ENCODE measurements around the gene POLL. TPM values are rescaled to one million over a fixed set of nuclear protein-coding genes. Genes with fewer than 3 reads are reported as not detected.
"Not testable (repeated sequence)": the region's sequence is repeated elsewhere in the genome, so short reads cannot be mapped to it uniquely, and the experiment has no call there.

Gene POLL
- total RNA-seq, result 17.4 TPM
- long read RNA-seq, partial matches to known transcripts, result 0 of 16 reads
- long read RNA-seq, other reads (novel, unspliced or antisense), result 7 of 16 reads

DNA sequence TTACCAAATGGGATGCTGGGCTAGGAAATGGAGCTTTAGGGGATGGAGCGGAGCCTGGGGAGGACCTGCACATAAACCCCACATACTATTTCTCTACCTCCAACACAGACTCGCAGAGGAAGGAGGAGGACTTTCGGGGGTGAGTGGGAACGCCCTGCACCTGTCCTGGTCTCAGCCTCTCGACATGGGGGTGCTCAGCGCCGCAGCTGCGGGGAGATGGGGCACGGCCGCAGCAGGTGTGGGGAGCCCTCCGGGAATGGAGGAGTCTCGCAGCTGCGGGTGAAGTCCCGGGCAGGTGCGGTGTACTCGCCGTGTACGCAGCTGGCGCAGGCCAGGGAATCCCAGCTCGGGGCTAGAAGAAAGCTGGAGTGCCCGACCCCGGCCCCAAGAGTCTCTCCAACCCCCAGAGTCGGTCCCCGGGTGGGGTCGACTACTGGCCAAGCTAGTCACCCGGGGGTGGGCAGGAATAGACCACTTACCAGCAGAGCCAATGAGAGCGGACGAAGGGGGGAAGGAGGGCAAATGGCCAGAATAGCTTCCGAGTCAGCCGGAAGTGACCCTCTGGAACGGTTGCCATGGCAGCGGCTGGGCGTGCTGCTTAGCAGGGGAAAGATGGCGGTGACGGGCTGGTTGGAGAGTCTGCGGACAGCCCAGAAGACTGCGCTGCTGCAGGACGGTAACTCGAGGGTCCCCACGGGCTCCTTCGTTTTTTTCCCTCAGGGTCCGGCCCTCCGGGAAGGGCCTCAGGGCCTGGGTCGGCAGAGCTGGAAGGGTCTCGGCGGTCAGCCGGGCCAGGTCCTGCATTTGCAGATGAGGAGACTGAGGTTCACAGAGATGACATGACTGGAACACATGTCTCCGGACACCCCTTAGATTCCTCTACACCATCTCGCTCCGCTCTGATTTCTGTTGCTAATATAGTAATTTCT, at the start of gene POLL, which contains the start of gene DPCD:
POLL (minus strand) TSS at position 533 of the 929 bp plus-strand sequence. CDS start 897 bp downstream, outside the sequence.
DPCD (plus strand) TSS at position 597 of the 929 bp plus-strand sequence; CDS start at position 613, 16 bp downstream.
- intact Hi-C loops (cut with DNase I), result no loop called here
- DNase-seq (ENCODE audit: missing footprints), result peak; percentile 99
- peak; percentile 94 for ATAC-seq

DNA sequence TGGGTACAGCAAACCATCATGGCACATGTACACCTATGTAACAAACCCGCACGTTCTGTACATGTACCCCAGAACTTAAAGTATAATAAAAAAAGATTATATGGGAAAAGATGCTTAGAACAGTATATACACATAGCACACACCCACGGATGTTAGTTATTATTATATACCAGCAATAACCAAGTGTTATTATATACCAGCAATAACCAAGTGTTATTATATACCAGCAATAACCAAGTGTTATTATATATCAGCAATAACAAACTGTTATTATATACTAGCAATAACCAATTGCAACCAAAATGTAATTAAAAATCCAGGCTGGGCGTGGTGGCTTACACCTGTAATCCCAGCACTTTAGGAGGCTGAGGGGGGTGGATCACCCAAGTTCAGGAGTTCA, 45.5 kb upstream of the POLL start:
- intact Hi-C loops (cut with DNase I); DNase-seq (ENCODE audit: missing footprints); ATAC-seq: not testable (repeated sequence)

DNA sequence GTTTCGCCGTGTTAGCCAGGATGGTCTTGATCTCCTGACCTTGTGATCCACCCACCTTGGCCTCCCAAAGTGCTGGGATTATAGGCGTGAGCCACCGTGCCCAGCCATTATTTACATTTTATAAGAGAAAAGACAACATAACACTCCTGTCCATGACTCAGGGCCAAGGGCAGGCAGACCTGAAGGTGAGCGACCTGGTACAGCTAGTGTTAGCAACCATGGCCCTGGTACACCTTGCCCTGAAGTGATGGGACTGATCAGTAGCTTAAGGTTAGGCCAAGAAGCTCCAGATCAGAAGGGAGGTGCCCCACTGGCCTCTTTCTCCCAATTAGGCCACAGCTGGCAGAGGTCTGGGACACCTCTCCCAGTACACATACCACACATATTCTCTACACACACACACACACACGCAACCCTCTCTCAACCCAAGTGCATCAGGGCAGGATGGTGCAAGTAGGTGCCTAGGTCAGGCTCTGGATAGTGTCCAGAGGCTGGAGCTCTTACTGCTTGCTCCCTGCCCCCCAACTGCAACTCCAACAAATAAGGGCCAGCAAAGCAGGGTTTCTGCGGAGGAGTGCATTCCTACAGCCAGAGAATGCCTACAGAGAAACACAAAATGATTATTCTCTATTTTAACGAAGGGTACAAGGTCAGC, 43.9 kb upstream of the POLL start:
- intact Hi-C loops (cut with DNase I), result no loop called here
- ATAC-seq (peak; percentile 11), DNase-seq (ENCODE audit: missing footprints) (no peak)

DNA sequence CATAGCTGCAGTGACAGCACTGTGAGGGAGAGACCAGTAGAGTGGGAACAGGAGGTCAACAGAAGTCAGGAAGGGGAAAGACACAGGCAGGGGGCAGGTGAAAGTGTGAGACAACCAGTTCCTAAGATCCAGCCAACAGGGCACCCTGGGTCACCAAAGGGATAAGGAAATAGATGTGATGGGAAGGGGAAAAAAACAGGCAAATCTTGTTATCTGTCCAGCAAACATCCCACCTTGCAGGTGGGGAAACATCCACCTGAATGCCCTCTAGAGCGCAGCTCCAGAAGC, 42.5 kb upstream of the POLL start:
- ATAC-seq, result no peak

DNA sequence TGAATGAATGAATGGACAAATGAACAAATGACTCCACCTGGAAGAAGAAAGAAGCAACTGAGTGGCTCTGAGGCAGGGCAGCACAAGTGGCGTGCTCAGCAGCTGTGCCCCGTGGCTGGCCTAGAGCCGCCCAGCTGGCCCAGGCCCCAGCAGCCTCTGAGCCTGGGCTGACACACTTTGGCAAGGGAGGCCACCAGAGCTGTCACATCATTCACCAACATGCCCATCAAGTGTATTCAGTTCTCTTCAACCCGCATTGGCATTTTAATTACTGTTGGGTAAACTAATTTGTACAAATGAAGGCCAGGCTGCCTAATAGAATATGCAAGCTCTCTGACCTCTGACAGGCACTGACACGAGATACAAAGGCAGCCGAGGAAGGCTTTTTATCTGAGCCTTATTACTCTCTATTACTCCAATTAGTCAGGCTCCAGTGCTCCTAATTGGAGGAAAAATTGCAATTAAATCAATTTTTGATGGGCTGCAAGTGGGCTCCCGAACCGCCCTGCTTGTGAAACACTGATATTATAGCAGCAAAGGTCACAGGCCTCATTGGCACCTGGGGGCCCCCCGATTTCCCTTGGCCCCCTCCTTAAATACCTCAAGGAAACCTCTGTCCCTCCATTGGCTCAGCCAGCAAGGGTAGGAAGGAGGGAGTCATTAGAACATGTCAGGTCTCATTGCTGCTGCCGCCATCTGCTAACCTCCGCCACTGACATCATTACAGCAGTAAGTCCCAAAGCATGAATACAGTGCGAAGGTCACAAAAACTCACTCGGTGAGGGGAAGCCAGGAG, 42.0 kb upstream of the POLL start:
- intact Hi-C loops (cut with DNase I), result loop anchor here (5.0 kb wide), 1 partner anchor 42 kb away; no protein-coding TSS in a partner anchor
- peak; percentile 90 for ATAC-seq

More for the DNA sequence above, 42.5 kb upstream of the POLL start:
- intact Hi-C loops (cut with DNase I), result no loop called here
- no peak for DNase-seq (ENCODE audit: missing footprints)

DNA sequence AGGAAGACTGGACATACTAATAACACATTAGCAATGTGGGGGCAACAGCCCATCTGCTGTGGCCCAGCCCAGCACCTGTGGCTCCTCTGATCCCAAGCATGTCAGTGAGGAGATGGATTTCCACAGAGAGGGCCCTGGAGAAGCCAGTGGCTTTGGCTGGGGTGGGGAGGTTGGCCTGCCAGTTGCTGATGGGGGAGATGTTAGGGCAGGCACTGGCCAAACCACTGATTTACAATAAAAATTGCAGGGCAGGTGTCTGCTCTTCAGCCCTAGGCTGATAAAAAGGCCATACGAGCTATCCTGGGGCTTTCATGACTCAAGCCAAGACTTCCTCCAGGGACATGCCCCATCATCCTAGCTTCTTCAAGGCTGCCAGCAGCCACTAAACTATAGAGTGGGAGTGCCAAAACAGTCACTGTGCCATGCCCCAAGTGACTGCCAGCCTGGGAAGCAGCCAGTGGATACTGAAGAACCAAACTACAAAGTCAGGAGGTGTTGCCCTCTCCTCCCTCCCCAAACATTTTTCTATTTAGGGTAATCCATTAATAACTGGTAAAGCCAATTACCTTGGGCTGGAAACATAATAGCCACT, 37.9 kb upstream of the POLL start:
- intact Hi-C loops (cut with DNase I), result loop anchor here (5.0 kb wide), 1 partner anchor 46 kb away; no protein-coding TSS in a partner anchor
- peak; percentile 29 for ATAC-seq
- no peak for DNase-seq (ENCODE audit: missing footprints)

More for the DNA sequence above, 42.0 kb upstream of the POLL start:
- no peak for DNase-seq (ENCODE audit: missing footprints)

DNA sequence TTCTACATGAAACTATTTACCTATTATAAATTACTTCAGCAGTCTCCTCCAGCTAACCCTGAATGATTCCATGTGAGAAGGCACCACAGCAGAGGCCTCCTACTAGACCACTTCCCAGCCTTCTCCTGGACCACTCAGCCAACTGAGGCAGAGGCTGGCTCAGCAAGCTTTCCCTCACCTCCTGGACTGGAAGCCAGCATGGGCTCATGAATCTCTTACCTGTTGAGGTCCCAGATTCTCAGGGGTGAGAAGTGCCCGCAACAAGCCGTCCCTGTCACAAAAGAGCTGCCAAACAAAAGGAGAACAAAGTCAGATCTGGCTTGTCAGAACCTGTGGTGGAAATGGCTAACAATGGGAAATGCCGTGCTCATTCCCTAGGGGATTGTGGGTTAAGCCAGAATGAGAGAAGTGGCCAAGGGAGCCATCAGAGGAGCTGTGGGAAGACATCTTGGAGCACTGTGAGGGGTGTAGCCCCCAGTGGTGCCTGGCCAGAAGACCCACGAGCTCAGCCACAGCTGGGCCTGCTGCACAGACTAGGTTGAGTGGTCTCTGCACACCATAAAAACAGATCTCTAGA, 36.6 kb upstream of the POLL start:
- DNase-seq (ENCODE audit: missing footprints), result no peak
- intact Hi-C loops (cut with DNase I), result loop anchor here (5.0 kb wide), 1 partner anchor 48 kb away; no protein-coding TSS in a partner anchor

DNA sequence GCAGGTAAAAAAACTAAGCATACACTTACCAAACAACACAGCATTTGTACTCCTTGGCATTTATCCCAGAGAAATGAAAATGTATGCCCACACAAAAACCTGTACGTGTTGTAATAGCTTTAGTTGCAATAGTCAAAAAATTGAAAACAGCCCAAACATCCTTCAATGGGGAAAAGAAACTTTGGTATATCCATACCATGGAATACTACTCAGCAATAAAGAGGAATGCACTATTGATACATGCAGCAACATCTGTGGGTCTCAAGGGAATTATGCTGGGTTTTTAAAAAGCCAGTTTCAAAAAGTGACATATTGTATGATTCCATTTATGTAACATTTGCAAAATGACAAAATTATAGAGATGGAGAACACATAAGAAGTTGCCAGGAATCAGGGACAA, 35.5 kb upstream of the POLL start:
- intact Hi-C loops (cut with DNase I), result no loop called here
- ATAC-seq, result no peak
- no peak for DNase-seq (ENCODE audit: missing footprints)

More for the DNA sequence above, 36.6 kb upstream of the POLL start:
- ATAC-seq, result no peak

DNA sequence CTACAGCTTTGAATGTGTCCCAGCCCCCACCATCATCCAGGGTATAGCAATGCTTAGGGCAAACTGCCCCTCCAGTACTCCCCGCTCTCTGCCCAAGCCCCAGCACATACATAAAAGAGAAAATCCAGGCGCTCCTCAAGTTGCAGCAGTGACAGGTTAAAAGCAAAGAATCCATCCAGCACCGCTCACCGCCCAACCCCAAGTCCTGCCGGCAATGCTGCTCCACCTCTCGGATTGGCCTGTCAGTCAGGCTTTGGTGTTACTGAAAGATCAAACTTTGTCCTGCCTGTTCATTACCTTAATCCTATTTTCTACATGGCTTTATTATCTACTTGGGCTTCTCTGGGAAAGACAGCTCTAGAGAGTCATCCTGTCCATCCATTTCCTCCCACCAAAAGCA, 31.9 kb upstream of the POLL start:
- DNase-seq (ENCODE audit: missing footprints) (no peak), ATAC-seq (no peak)
- intact Hi-C loops (cut with DNase I), result no loop called here

DNA sequence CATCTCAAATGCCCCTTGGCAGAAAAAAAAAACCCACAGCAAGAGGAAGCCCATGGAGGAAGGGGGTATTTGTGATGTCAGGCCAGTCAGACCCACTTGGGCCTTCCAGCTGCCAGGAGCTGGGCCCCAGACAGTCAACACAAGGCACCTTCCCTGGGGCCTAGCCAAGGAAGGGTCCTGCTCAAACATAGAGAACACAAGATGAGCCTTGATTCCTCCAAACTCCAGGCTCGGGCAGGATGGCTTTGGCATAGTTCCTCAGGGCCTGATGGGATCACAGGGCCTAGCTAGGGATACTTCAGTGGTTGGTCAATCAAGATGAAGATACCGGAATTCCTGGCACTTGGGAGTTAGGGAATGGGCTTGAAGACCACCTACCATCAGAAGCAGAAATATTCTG, 30.8 kb upstream of the POLL start:
- intact Hi-C loops (cut with DNase I), result no loop called here
- ATAC-seq (no peak), DNase-seq (ENCODE audit: missing footprints) (no peak)

DNA sequence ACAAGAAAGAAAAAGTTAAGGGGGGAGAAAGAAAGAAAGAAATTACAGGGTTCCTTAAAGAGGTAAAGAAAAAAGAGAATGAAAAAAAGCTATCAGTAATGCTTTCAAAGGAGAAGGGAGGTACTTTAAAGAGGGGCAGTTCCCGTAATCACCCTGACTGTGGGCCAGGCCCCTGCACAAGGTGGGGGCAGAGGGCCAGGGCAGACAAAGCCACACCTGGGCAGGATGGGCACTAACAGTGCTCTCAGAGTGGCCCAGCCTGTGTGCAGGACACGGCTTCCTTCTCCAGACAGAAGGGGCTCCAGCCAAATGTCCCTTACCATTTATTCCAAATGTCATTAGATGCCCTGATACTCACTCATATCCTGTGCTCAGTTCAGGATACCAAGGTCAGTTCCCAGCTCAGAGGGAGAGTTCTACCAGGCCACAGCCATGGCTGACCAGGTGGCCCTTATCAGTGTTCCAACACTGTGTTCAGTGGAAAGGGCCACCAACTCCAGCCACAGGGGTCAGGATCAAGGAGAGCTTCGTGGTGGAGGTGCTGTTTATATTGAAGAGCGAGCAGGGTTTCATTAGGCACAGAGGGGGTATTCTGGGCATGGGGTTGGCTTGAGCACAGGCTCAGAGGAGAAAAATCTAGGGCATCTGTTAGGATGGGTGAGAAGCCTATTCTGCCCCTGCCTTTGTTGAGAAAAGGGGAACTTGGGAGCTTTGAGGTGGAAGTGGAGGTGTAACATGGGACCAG, 29.9 kb upstream of the POLL start:
- no peak for ATAC-seq
- intact Hi-C loops (cut with DNase I), result no loop called here
- no peak for DNase-seq (ENCODE audit: missing footprints)

DNA sequence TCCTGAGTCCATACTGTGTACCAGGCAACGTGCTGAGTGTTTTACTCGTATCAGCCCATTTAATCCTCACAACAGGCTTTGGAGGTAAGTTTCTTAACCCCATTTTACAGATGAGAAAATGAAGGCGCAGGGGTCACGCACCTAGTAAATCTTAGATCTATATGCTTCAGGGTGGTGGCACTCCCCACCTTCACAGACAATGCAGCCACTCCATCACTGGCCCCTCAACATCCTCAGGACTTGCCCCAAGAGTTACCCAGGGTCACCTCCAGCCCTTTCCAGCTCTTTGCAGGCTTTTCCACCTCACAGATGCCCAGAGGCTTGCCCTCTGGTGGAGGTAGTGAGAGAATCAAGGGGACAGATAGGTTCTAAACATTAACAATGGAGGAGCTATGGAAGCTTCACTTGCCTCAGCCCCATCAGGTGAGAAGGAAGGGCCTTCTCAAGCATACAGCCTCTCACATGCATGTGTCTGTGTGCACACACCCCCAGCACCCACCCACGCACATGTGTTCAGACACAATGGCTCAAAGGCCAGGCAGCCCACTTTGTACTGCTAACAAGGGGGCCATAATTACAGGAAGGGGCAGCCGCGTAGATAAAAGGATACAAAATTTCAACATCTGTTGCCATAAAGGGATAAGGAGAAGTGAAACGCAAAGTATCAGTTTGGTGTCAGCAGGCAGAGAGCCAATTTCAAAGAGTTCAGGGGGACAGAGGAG, 29.2 kb upstream of the POLL start:
- no peak for ATAC-seq
- DNase-seq (ENCODE audit: missing footprints), result no peak
- intact Hi-C loops (cut with DNase I), result no loop called here

DNA sequence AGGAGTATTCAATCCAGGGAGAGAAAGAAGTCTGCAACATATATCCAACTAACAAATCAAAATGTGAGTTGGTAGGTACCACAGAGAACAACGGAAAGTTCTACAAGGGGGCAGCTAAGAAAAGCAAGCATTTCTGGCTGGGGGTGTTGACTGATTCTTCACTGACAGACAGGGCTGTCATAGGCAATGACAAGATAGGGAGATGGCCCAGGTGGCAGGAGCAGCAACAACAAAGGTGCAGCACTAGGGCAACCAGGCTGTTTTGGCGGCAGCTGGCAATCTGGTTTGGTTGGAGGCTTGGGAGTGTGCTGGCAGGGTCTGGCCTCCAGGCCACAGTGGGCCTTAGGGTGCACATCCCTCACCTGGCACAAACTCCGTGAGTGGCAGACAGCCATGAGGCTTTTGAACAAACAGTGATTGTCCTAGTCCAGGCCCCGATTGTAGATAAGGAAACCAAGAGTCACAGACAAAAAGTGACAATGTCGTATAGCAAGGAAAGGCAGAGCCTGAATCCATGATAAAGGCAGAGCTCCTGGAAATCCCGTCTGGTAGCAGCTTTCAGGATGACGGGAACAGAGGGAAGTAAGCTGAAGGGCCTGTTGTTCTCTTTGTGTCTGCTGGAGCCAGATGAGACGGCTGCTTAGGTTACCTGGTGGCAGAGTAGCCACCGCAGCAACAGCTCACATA, 28.5 kb upstream of the POLL start:
- intact Hi-C loops (cut with DNase I), result no loop called here
- no peak for DNase-seq (ENCODE audit: missing footprints)
- ATAC-seq, result peak; percentile 24

DNA sequence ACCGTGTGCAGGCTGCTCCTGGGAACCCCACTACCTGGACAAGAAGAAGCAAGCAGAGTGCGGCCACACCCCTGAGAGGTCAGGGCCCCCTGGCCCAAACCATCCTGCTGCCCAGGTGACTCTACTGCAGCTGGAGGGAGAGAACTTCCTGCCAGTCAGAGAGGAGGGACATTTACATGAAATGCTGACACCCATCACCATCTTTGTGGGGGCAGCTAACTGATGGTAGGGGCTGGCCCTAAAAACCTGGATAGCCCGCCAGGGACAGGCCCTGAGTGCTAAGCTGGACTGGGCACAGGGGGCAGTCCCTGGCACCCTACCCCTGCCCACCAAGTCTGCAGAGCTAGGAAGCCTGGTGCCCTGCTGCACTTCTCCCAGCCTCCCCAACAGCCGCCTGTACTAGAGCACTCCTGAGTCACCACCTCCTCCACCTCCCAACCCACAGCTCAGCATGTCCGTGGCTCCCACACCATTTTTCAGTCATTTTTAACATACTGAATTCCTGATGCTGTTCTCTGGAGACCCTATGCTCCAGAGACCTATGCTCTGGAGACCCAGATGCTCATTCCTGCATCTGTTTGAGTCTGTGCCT, 27.6 kb upstream of the POLL start:
- DNase-seq (ENCODE audit: missing footprints) (no peak), ATAC-seq (no peak)
- intact Hi-C loops (cut with DNase I), result no loop called here

DNA sequence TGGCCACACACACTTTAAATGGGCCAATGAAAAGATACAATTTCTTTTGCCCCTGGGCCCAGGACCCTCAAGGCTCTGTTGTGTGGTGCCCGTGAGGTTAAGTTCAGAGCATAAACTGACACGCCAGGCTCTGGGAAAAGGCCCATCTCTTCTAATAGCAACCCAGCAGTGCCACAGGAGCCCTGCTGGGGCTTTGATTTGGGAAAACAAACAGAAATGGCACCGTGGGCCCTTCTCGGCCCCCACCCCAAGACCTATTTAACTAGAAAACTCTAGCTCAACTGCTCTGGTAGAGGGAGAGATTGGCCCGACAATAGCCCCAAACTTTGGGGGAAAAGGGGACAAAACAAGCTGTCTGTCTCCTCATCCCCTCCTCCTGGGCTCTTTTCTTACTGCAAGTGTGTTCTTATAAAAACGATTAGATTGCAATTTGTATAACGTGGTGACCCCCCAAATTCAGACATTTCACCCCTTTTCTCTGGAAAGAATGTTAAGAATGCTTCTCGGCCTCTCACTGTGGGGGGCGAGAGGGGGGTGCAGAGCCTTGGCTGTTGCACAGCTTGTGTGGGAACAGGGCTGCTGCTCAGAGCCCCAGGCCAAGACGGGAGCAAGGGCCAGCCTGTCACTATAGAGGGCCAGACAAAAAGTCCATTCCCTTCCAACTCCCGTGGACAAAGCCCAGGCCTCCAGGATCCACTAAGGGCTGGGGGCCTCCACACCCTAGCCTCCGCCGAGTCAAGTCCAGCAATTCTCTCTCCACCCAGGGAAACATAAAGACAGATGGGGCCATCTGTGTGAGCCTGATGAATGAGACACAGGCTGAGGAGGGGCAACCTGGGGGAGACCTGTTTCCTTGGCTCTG, 26.8 kb upstream of the POLL start:
- ATAC-seq (no peak), DNase-seq (ENCODE audit: missing footprints) (no peak)
- intact Hi-C loops (cut with DNase I), result no loop called here

Measured in Right ventricle myocardium inferior (tissue), 1 donor.